GM18508 (cell line): ENCODE results near the gene TKTL1.

Experiments
- ATAC-seq: cut with Tn5 transposase; IDR thresholded peaks from one replicate; pipeline ENCODE4 v1.9.1; 2021; ENCODE audit warnings: moderate number of reproducible peaks; ENCODE audit not compliant: insufficient read depth, unreplicated experiment

Gene TKTL1

DNA sequence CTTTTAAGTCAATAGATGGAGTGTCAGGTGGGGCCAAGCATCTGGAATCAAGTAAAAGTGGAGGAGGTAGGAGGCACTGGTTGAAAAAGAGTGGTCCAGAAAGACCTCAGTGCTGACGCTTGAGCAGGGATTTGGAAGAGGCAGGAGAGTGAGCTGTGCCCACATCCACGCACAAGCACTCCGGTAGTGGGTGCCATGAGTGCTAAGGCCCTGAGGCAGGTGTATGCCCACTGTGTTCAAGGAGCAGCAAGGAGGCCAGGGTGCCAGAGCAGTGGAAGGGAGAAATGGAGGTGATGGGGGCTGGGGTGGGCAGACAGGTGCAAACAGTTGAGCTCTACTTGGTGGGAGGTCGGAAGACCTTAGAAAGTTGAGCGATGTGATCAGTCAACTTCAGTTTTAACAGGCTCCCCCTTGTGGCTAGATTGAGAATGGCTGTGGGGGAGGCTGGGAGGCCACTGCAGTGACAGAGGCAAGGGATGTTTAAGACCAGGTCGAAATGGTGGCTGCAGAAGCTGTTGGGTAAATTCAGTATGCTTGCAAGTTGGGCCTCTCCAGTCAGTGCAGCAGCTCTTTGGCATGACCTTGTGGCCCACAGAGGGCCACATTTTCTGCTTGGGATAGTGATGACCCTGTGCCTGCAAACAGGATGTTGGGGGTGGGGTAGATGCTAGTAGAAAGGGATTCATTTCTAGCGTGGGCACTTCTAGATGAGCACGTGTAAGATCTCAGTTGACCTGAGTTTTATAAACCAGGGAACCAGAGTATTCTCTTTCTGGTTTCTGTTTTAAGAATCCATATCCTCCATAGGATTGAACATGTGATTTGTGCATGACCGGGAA lies 12.7 kb downstream of the TKTL1 start:
- no peak for ATAC-seq

DNA sequence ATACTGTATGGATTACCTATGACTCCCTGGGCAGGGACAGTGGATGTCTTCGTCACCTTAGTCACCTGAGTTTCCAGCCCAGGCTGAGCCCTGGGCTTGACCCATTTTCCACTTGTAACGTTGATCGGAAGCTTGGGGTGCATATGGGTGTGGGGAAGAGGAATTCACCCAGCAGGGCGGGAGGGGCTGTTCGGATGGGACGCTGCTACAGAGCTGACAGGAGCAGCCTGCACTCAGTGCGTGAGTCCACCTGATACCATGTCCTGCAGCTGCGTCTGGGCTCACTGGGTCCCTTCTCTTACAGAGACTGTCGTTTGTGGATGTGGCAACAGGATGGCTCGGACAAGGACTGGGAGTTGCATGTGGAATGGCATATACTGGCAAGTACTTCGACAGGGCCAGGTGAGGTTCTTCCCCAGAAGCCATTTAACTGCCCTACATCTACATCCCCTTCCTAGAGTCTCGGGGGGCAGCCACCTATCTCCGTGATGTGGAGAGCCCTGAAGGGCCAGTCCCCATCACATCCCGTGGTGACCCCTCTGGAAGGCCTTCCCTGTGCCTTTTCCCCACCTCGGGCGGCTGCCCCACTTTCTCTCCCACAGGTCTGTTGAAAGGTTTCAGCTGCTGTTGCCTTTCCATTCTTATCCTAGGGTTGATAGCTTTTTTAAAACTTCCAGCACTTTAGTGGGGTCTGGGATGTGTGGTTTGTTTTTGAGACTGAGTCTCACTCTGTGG lies 13.6 kb downstream of the TKTL1 start:
- no peak for ATAC-seq

DNA sequence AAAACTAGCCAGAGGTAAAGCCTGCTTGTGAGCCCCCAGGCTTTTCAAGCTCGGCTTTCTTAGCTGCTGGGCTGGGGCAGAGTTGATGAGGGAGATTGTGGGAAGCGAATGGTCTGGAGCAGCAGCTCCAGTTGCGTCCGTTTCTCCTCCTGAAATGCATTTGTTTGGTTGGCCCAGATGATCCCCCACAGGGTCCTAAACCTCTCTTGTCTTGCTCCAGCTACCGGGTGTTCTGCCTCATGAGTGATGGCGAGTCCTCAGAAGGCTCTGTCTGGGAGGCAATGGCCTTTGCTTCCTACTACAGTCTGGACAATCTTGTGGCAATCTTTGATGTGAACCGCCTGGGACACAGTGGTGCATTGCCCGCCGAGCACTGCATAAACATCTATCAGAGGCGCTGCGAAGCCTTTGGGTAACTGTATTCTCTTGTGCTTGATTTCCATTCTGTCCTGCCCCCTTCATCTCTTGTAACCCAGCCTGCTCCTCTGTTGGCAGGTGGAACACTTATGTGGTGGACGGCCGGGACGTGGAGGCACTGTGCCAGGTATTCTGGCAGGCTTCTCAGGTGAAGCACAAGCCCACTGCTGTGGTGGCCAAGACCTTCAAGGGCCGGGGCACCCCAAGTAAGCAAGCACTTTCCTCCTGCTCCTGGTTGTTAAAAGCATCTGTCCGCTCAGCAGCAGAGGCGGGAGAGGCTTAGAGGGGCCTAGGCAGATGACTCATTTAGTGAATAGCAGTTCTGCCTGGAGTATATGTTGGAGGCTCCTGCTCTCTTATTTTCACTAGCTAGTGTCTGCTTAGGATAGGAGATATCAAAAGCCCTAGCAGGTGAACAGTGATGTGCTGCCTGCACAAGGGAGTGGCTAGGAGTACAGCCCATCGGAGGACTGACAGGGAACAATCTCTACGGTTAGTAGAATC lies 15.3 kb downstream of the TKTL1 start:
- no peak for ATAC-seq

GRCh38 chrX:154312116-154312515 lies 16.5 kb downstream of the TKTL1 start:
- no peak for ATAC-seq

- ATAC-seq, result no peak
Observed at GRCh38 chrX:154313147-154313546, 17.6 kb downstream of the TKTL1 start.

DNA sequence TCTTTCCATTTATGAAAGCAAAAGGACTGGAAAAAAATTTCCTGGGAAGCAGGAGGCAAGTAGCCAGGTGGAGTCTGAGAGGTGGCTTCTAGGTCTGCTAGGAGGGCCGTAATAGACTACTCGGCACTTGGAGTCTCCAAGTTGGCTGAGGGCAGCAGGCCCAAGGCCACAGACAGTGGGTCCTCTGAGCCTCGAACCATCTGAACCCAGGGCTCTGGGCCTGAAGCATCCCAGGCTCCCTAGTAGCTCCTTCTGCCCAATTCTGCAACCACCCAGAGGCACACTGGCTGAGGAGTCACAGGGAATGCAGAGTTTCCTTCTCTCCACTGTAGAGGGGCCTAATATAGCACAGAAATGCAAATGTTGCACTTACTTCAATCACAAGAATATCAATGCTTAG lies 19.8 kb downstream of the TKTL1 start:
- no peak for ATAC-seq

GRCh38 chrX:154317391-154317995 lies 21.9 kb downstream of the TKTL1 start:
- no peak for ATAC-seq

DNA sequence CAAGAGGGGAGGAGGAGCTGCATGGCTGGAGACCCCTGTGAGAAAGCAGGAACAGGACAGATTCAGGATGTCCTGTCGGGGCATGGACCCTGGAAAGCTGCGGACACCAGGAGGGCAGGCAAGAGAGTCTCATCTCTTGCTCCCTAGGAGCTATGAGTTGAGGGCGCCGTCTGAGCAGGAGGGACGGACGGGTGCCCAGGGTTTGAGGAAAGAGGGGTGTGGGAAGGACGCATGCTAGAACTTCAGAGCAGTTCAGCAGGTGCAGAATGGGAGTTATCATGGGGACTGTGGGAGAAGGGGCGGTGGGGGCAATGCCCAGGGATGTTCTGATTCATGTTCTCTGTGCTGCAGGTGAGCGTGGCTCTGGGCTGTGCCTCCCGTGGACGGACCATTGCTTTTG lies 24.8 kb downstream of the TKTL1 start:
- no peak for ATAC-seq

DNA sequence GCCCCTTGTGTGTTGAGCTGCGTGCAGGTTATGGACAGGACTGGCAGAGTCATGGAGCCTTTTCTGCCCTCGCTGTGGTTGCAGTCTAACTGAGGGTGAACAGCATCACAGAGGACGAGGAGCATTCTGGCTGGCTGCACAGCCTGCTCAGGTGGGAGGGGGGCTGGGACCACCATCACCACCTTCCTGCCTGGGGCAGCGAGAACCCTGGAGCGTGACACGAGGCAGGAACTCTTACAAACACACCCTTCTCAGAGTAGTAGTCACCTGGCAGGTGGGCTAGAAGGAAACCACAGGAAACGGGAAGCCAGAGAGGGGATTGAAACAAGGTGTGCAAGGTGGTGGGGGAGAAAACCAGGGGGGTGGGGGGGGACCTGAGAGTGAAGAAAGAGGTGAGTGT lies 25.6 kb downstream of the TKTL1 start:
- no peak for ATAC-seq

DNA sequence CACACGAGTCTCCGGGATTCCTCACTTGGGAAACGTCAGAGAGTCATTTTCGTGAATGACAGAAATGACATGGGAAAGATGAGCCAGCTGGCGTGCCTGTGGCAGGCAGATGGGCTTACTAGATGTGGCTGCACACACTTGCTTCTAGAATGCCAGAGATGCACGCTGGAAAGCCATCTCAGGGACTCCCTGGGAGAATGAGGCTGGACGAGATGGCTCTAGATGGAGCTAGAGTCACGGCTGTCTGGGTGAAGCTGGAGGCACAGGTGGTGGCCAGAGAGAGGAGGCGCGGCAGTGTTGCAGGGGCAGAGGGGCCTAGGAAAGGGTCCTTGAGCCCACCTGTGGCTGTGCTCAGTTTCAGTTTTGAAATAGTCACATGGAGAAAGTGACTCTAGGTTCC lies 26.0 kb downstream of the TKTL1 start:
- no peak for ATAC-seq

- no peak for ATAC-seq
Observed at GRCh38 chrX:154322890-154323289, 27.3 kb downstream of the TKTL1 start.

DNA sequence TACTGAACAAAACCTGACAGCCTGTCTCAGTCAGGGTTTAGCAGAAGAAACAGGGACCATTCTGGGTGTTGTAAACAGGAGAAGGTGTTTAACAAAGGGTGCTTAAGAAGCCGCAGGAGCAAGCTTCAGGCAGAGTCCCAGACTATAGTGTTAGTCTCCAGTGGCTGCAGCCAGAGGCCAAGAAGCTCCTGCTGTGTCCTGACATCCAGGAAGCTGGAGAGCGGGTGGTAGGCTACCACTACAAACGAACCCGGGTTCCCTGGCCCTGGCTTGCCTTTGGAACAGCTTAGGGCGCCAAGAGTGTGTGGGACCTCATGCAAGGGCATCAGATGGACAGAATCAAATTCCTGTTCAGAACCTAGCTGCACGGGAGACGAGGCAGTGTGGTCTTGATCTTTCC lies 27.9 kb downstream of the TKTL1 start:
- ATAC-seq, result no peak

DNA sequence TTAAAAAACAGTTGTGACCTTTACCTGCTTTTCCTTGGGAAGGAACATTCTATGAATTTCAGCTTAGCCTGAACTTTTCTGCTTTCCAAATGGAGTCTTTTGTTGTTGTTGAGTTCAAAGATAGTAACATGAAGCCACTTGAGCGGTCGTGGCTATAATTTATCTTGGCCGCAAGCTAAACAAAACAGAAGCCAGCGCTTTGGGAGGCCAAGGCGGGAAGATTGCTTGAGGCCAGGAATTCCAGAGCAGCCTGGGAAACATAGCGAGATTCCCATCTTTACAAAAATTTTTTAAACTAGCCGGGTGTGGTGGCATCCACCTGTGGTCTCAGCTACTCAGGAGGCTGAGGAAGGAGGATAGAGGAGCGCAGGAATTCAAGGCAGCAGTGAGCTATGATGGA lies 29.9 kb downstream of the TKTL1 start:
- ATAC-seq, result no peak

DNA sequence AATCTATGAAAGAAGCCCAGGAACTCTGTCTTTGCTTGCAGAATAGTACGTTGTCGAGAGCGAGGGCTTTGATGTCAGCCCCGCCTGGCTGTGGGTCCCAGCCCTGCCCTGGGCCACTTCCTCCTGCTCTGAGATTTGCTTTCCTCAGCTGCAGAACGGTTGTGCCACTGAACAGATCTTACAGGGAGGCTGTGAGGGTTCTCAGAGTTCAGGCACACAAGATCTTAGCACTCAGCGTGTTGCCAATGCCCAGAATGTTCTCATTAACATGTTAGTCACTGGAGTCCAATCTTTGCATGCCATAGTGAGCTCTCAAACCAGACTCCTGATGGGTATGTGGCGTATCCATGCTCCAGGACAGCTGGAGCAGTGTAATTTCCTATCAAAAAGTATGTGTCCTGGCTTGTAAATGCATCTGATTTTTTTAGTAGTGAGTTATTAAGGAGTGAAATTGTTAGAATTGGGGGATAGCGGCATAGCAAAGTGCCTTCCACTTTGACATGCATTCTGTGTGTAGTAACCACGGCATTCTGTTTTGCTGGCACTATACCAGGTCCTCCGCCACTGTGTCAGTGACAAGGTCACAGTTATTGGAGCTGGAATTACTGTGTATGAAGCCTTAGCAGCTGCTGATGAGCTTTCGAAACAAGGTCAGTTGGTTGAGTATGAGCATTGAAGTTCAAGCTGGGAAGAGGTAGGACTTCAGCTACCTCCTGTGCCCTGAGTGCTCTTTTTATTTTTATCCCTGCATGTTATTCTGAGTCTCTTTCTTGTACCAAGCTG lies 31.6 kb downstream of the TKTL1 start:
- no peak for ATAC-seq

- no peak for ATAC-seq
Observed at GRCh38 chrX:154328646-154329045, 33.1 kb downstream of the TKTL1 start.

DNA sequence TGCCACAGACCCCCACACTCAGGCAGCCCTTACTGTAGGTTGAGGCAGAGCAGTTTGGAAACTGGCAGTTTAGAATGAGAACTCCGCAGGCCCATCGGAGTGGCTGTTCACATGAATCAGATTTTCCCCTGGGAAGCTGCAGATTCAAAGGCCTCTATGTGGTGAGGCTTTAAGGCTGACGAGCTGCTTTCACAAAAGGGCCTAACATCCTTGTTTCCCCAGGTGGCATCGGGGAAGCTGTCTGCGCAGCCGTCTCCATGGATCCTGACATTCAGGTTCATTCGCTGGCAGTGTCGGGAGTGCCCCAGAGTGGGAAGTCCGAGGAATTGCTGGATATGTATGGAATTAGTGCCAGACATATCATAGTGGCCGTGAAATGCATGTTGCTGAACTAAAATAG lies 33.7 kb downstream of the TKTL1 start:
- ATAC-seq, result no peak

- ATAC-seq, result no peak
Observed at GRCh38 chrX:154332561-154332960, 37.0 kb downstream of the TKTL1 start.

GRCh38 chrX:154333116-154333515 lies 37.5 kb downstream of the TKTL1 start:
- ATAC-seq, result no peak

DNA sequence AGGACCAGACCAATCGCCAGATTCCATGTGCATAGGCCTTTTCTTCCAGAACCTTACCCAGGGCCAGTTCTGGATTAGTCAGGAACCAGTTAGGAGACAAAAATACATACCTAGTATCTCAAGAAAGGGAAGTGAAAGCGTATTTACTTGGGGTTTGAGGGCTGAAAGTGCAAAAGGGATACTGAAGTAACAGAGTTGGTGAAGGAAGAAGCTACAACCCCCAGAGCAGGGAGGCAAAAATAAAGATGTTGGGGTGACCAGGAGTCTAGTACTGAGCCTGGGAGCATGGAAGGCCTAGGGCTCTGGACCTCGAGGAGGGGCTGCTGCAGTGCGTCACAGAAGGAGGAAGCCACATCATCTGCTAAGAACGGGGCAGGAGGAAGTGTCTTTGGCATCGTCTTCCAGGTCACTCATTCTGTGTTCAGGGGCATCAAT lies 38.3 kb downstream of the TKTL1 start:
- ATAC-seq, result no peak

DNA sequence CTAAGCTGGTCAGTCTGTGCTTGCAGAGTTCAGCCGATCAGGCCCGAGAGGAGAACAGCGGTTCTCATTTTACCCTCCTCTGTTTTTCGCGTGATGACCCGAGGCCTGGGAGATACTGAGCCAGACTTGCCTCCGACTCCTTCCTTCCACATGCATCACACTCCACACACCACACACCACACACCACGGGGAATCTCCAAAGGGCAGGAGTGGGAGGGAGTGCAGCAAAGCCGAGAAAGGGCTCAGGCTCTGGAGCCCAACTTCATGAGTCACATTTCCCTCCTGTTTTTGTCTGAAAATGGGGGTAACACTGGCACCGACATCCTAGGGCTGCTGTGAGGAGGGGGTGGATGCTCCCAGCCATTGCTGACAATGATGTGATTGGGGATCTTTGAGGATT lies 38.9 kb downstream of the TKTL1 start:
- ATAC-seq, result no peak
